Effector memory CD4-positive, alpha-beta T cell (primary cell): Measurements from ENCODE around the gene ASMTL.
A peak's percentile ranks its signal among the peaks of the same experiment; 100 is the strongest.
"Not testable (repeated sequence)": the region's sequence is repeated elsewhere in the genome, so short reads cannot be mapped to it uniquely, and the experiment has no call there.

Experiments
- DNase-seq, 3 donors: peaks; one replicate each; pipeline ENCODE4 v3.0.0-alpha.2; 2020
- H3K27ac ChIP-seq: 2 replicates; pipeline ENCODE4 v1.7.0; 2013; ENCODE audit warnings: mild to moderate bottlenecking, low read length, moderate library complexity; ENCODE audit not compliant: insufficient read depth, poor library complexity, severe bottlenecking
- H3K27me3 ChIP-seq: replicated peaks from 2 replicates; pipeline ENCODE4 v1.7.0; 2013; ENCODE audit warnings: mild to moderate bottlenecking, low read length; ENCODE audit not compliant: insufficient read depth, control insufficient read depth, poor library complexity, severe bottlenecking
- H3K36me3 ChIP-seq: 2 replicates; pipeline ENCODE4 v1.7.0; 2013; ENCODE audit warnings: mild to moderate bottlenecking, low read length, moderate library complexity; ENCODE audit not compliant: control insufficient read depth, insufficient read depth
- H3K4me1 ChIP-seq: 2 replicates; pipeline ENCODE4 v1.7.0; 2013; ENCODE audit warnings: low read length, mild to moderate bottlenecking; ENCODE audit not compliant: control insufficient read depth, insufficient read depth, poor library complexity, severe bottlenecking
- H3K4me3 ChIP-seq: 2 replicates; pipeline ENCODE4 v1.7.0; 2013; ENCODE audit warnings: low read length, low read depth, mild to moderate bottlenecking; ENCODE audit not compliant: insufficient read depth, poor library complexity, severe bottlenecking
- H3K9me3 ChIP-seq: 2 replicates; pipeline ENCODE4 v1.7.0; 2013; ENCODE audit warnings: mild to moderate bottlenecking, low read length, moderate library complexity; ENCODE audit not compliant: control insufficient read depth
- total RNA-seq, 3 donors: gene quantifications; one replicate each; lab custom pipeline; 2026; lab: John Stamatoyannopoulos, UW

The ASMTL gene
- total RNA-seq, result 25.0 to 27.0 (median 26.9) reads per million in 3 donors

- Histone ChIP-seq H3K27ac (peak within 1 kb of the TSS; percentile 93), H3K4me1 (peaks cover 19% of the 10 kb centered on the region), H3K4me3 (peak within 1 kb of the TSS; percentile 93), H3K27me3 (no peaks in the 10 kb centered on the region), H3K36me3 (no peaks in the 10 kb centered on the region), H3K9me3 (peaks cover 1% of the 10 kb centered on the region)
- peak; percentile 100 for DNase-seq
These were observed at the start of gene ASMTL for GRCh38 chrX:1452516-1453394. Gene ASMTL, minus strand, starts transcription at chrX:1452909. Its CDS starts 69 bp downstream, at chrX:1452840.

GRCh38 chrX:1502241-1502640, 49.5 kb upstream of the ASMTL start:
- Histone ChIP-seq H3K36me3 (peaks cover 22% of the 10 kb centered on the region), H3K27me3 (no peaks in the 10 kb centered on the region), H3K9me3 (no peaks in the 10 kb centered on the region), H3K4me3 (no peak overlapping the region), H3K27ac (no peak overlapping the region), H3K4me1 (peaks cover 3% of the 10 kb centered on the region)
- DNase-seq, result no peak

GRCh38 chrX:1500701-1501624, 48.3 kb upstream of the ASMTL start:
- Histone ChIP-seq H3K27me3 (no peaks in the 10 kb centered on the region), H3K4me3 (no peak overlapping the region), H3K4me1 (peaks cover 3% of the 10 kb centered on the region), H3K27ac (peak overlapping the region; percentile 64), H3K36me3 (peaks cover 26% of the 10 kb centered on the region), H3K9me3 (no peaks in the 10 kb centered on the region)
- no peak for DNase-seq

- Histone ChIP-seq H3K4me3 (no peak overlapping the region), H3K9me3 (peaks cover 6% of the 10 kb centered on the region), H3K36me3 (peaks cover 22% of the 10 kb centered on the region), H3K4me1 (peaks cover 9% of the 10 kb centered on the region), H3K27ac (no peak overlapping the region), H3K27me3 (no peaks in the 10 kb centered on the region)
- DNase-seq, result no peak
These were observed 43.4 kb upstream of the ASMTL start for GRCh38 chrX:1496076-1496475.

- no peak overlapping the region for H3K4me3 ChIP-seq
- no peak overlapping the region for H3K27ac ChIP-seq
- H3K36me3 ChIP-seq, result peaks cover 24% of the 10 kb centered on the region
- H3K27me3 ChIP-seq, result no peaks in the 10 kb centered on the region
- H3K4me1 ChIP-seq, result peaks cover 6% of the 10 kb centered on the region
- no peak for DNase-seq
- H3K9me3 ChIP-seq, result peaks cover 6% of the 10 kb centered on the region
These were observed 41.3 kb upstream of the ASMTL start for GRCh38 chrX:1493877-1494510.

- Histone ChIP-seq H3K4me3 (no peak overlapping the region), H3K9me3 (peaks cover 6% of the 10 kb centered on the region), H3K27me3 (no peaks in the 10 kb centered on the region), H3K4me1 (peaks cover 6% of the 10 kb centered on the region), H3K36me3 (peaks cover 30% of the 10 kb centered on the region), H3K27ac (no peak overlapping the region)
- DNase-seq, result no peak
These were observed 40.7 kb upstream of the ASMTL start for GRCh38 chrX:1493412-1493811.

GRCh38 chrX:1492421-1493012, 39.8 kb upstream of the ASMTL start:
- Histone ChIP-seq H3K4me3 (no peak overlapping the region), H3K4me1 (peaks cover 6% of the 10 kb centered on the region), H3K36me3 (peaks cover 32% of the 10 kb centered on the region), H3K9me3 (peaks cover 6% of the 10 kb centered on the region), H3K27me3 (no peaks in the 10 kb centered on the region), H3K27ac (peak overlapping the region; percentile 30)
- DNase-seq, result no peak

- Histone ChIP-seq H3K36me3 (peaks cover 37% of the 10 kb centered on the region), H3K27me3 (no peaks in the 10 kb centered on the region), H3K9me3 (peaks cover 6% of the 10 kb centered on the region), H3K4me3 (no peak overlapping the region), H3K27ac (peak overlapping the region; percentile 30), H3K4me1 (peaks cover 6% of the 10 kb centered on the region)
- DNase-seq, result peak in 1 of 3 donors; percentile 26
These were observed 39.2 kb upstream of the ASMTL start for GRCh38 chrX:1491851-1492349.

- not testable (repeated sequence) for H3K27ac ChIP-seq, DNase-seq, H3K4me1 ChIP-seq, H3K9me3 ChIP-seq, H3K27me3 ChIP-seq, H3K4me3 ChIP-seq
- peaks cover 41% of the 10 kb centered on the region for H3K36me3 ChIP-seq
These were observed 38.5 kb upstream of the ASMTL start for GRCh38 chrX:1491248-1491647.
